ENCODE data around the gene HNF1A. TPM values are rescaled to one million over a fixed set of nuclear protein-coding genes. Genes with fewer than 3 reads are reported as not detected.

Gene HNF1A
- total RNA-seq, 1 experiment from 2014 or later: not detected

- no peak overlapping the region for H2AFZ ChIP-seq (ENCODE audit: low read length)
- no peaks in the 10 kb centered on the region for H3K79me2 ChIP-seq (ENCODE audit: low read length)
- no peak overlapping the region for H3K4me3 ChIP-seq (ENCODE audit: low read length)
- H3K27me3 ChIP-seq (ENCODE audit: low read length): no peaks in the 10 kb centered on the region
- no peak for DNase-seq
- H3K4me1 ChIP-seq (ENCODE audit: low read length): no peaks in the 10 kb centered on the region
- H3K9me2 ChIP-seq (replicated peaks; ENCODE audit: insufficient read depth, low read length): no peaks in the 10 kb centered on the region
- H3K9me3 ChIP-seq (ENCODE audit: low read length): no peaks in the 10 kb centered on the region
- H3K9ac ChIP-seq (ENCODE audit: low read length): no peak overlapping the region
- H3K36me3 ChIP-seq (ENCODE audit: insufficient read depth, low read length): no peaks in the 10 kb centered on the region
- no peak overlapping the region for H3K4me2 ChIP-seq (ENCODE audit: low read depth, low read length, poor library complexity, severe bottlenecking)
- no peaks in the 10 kb centered on the region for H4K20me1 ChIP-seq (ENCODE audit: insufficient read depth, low read depth, low read length)
- no peak overlapping the region for H3K27ac ChIP-seq (ENCODE audit: low read length)
Measured at GRCh38 chr12:120996133-120996746, 17.9 kb downstream of the HNF1A start.

DNA sequence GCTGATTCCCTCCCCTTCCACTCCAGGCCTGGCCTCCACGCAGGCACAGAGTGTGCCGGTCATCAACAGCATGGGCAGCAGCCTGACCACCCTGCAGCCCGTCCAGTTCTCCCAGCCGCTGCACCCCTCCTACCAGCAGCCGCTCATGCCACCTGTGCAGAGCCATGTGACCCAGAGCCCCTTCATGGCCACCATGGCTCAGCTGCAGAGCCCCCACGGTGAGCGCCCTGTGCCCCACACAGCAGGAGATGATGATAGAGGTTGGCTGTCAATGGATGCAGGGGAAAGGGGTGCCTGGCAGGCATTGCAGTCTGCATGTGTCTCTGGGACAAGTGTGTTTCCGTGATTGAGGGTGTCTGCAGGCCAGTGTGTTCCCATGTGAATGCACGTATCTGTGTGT, 19.1 kb downstream of the HNF1A start:
- no peak overlapping the region for H3K9ac ChIP-seq (ENCODE audit: low read length)
- H3K27me3 ChIP-seq (ENCODE audit: low read length): no peaks in the 10 kb centered on the region
- H3K4me1 ChIP-seq (ENCODE audit: low read length): no peaks in the 10 kb centered on the region
- H3K4me3 ChIP-seq (ENCODE audit: low read length): no peak overlapping the region
- no peaks in the 10 kb centered on the region for H3K9me3 ChIP-seq (ENCODE audit: low read length)
- no peak overlapping the region for H2AFZ ChIP-seq (ENCODE audit: low read length)
- no peaks in the 10 kb centered on the region for H3K9me2 ChIP-seq (replicated peaks; ENCODE audit: insufficient read depth, low read length)
- no peak overlapping the region for H3K4me2 ChIP-seq (ENCODE audit: low read depth, low read length, poor library complexity, severe bottlenecking)
- no peaks in the 10 kb centered on the region for H4K20me1 ChIP-seq (ENCODE audit: insufficient read depth, low read depth, low read length)
- H3K27ac ChIP-seq (ENCODE audit: low read length): no peak overlapping the region
- no peaks in the 10 kb centered on the region for H3K36me3 ChIP-seq (ENCODE audit: insufficient read depth, low read length)
- no peaks in the 10 kb centered on the region for H3K79me2 ChIP-seq (ENCODE audit: low read length)
- no peak for DNase-seq

DNA sequence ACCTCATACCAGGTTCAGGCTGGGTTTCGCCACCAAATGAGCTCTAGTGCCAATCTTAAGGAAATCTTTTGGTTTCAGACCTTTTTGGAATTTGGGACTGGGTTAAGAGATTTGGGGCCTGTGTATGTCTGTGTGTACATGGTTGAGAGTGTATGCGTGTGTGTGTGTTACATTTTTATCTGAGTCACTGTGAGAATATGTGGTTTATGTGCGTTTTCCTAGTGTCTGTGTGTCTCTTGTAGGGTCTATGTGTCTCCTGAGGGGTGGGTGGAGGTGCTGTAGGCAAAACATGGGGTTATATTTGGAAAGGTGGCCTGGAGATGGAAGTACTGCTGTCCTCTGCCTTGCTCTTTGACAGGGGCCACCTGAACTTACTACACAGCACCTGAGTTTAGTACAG, 20.1 kb downstream of the HNF1A start:
- H3K4me2 ChIP-seq (ENCODE audit: low read depth, low read length, poor library complexity, severe bottlenecking): no peak overlapping the region
- no peak overlapping the region for H3K9ac ChIP-seq (ENCODE audit: low read length)
- no peaks in the 10 kb centered on the region for H3K9me2 ChIP-seq (replicated peaks; ENCODE audit: insufficient read depth, low read length)
- no peaks in the 10 kb centered on the region for H4K20me1 ChIP-seq (ENCODE audit: insufficient read depth, low read depth, low read length)
- no peaks in the 10 kb centered on the region for H3K9me3 ChIP-seq (ENCODE audit: low read length)
- no peak for DNase-seq
- H3K36me3 ChIP-seq (ENCODE audit: insufficient read depth, low read length): peaks cover 3% of the 10 kb centered on the region; the same call in 1 of the 2 replicates
- H3K27ac ChIP-seq (ENCODE audit: low read length): no peak overlapping the region
- no peaks in the 10 kb centered on the region for H3K79me2 ChIP-seq (ENCODE audit: low read length)
- no peak overlapping the region for H3K4me3 ChIP-seq (ENCODE audit: low read length)
- H3K27me3 ChIP-seq (ENCODE audit: low read length): no peaks in the 10 kb centered on the region
- H2AFZ ChIP-seq (ENCODE audit: low read length): no peak overlapping the region
- no peaks in the 10 kb centered on the region for H3K4me1 ChIP-seq (ENCODE audit: low read length)

DNA sequence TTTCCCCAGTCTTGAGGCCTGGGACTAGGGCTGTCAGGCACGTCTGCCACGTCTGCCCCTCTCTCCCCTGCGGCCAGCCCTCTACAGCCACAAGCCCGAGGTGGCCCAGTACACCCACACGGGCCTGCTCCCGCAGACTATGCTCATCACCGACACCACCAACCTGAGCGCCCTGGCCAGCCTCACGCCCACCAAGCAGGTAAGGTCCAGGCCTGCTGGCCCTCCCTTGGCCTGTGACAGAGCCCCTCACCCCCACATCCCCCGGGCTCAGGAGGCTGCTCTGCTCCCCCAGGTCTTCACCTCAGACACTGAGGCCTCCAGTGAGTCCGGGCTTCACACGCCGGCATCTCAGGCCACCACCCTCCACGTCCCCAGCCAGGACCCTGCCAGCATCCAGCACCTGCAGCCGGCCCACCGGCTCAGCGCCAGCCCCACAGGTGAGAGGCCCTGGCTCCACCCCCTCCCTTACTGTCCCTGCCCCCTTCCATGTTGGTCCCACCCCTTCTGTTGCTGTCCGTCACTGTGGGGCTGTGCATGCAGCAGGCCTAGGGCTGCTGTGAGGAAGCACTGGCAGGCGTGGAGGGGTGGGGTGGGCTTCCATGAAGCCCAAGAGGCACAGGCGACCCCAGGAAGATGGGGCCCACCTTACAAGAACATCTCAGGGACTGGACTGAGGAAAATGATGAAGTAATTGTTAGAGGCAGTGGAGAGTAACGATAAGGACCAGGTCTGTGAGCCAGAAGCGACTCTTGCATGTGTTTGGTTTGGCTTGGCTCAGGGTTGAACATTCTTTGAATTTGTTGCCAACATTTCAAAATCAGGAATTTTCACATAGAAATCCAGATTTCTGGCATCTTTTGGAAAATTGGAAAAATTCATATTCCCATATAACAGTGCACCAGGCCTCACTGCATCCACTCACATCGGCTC, 21.1 kb downstream of the HNF1A start:
- H3K4me3 ChIP-seq (ENCODE audit: low read length): no peak overlapping the region
- H3K9ac ChIP-seq (ENCODE audit: low read length): no peak overlapping the region
- DNase-seq: no peak

GRCh38 chr12:121000530-121000929, 22.2 kb downstream of the HNF1A start:
- H3K9me2 ChIP-seq (replicated peaks; ENCODE audit: insufficient read depth, low read length): no peaks in the 10 kb centered on the region
- no peak overlapping the region for H3K27ac ChIP-seq (ENCODE audit: low read length)
- no peak overlapping the region for H2AFZ ChIP-seq (ENCODE audit: low read length)
- peaks cover 14% of the 10 kb centered on the region; the same call in 1 of the 2 replicates for H3K36me3 ChIP-seq (ENCODE audit: insufficient read depth, low read length)
- no peak for DNase-seq
- H3K4me1 ChIP-seq (ENCODE audit: low read length): no peaks in the 10 kb centered on the region
- H3K4me2 ChIP-seq (ENCODE audit: low read depth, low read length, poor library complexity, severe bottlenecking): no peak overlapping the region
- no peaks in the 10 kb centered on the region for H3K27me3 ChIP-seq (ENCODE audit: low read length)
- no peak overlapping the region for H3K4me3 ChIP-seq (ENCODE audit: low read length)
- H3K9me3 ChIP-seq (ENCODE audit: low read length): no peaks in the 10 kb centered on the region
- no peaks in the 10 kb centered on the region for H3K79me2 ChIP-seq (ENCODE audit: low read length)
- H4K20me1 ChIP-seq (ENCODE audit: insufficient read depth, low read depth, low read length): no peaks in the 10 kb centered on the region
- no peak overlapping the region for H3K9ac ChIP-seq (ENCODE audit: low read length)

More for the DNA sequence above, 21.1 kb downstream of the HNF1A start:
- Histone ChIP-seq H4K20me1 (ENCODE audit: insufficient read depth, low read depth, low read length) (no peaks in the 10 kb centered on the region), H2AFZ (ENCODE audit: low read length) (no peak overlapping the region), H3K4me2 (ENCODE audit: low read depth, low read length, poor library complexity, severe bottlenecking) (no peak overlapping the region), H3K36me3 (ENCODE audit: insufficient read depth, low read length) (peaks cover 11% of the 10 kb centered on the region; the same call in 1 of the 2 replicates), H3K9me3 (ENCODE audit: low read length) (no peaks in the 10 kb centered on the region), H3K4me1 (ENCODE audit: low read length) (no peaks in the 10 kb centered on the region), H3K27me3 (ENCODE audit: low read length) (no peaks in the 10 kb centered on the region), H3K9me2 (replicated peaks; ENCODE audit: insufficient read depth, low read length) (no peaks in the 10 kb centered on the region), H3K27ac (ENCODE audit: low read length) (no peak overlapping the region), H3K79me2 (ENCODE audit: low read length) (no peaks in the 10 kb centered on the region)

- Histone ChIP-seq H3K4me2 (ENCODE audit: low read depth, low read length, poor library complexity, severe bottlenecking) (no peak overlapping the region), H3K9me2 (replicated peaks; ENCODE audit: insufficient read depth, low read length) (no peaks in the 10 kb centered on the region), H3K4me3 (ENCODE audit: low read length) (no peak overlapping the region), H3K27ac (ENCODE audit: low read length) (no peak overlapping the region), H3K4me1 (ENCODE audit: low read length) (no peaks in the 10 kb centered on the region), H4K20me1 (ENCODE audit: insufficient read depth, low read depth, low read length) (no peaks in the 10 kb centered on the region), H3K9me3 (ENCODE audit: low read length) (no peaks in the 10 kb centered on the region), H3K27me3 (ENCODE audit: low read length) (no peaks in the 10 kb centered on the region), H3K79me2 (ENCODE audit: low read length) (no peaks in the 10 kb centered on the region), H3K9ac (ENCODE audit: low read length) (no peak overlapping the region), H2AFZ (ENCODE audit: low read length) (no peak overlapping the region), H3K36me3 (ENCODE audit: insufficient read depth, low read length) (peaks cover 14% of the 10 kb centered on the region; the same call in 1 of the 2 replicates)
- no peak for DNase-seq
Measured at GRCh38 chr12:121001060-121001459, 22.7 kb downstream of the HNF1A start.

DNA sequence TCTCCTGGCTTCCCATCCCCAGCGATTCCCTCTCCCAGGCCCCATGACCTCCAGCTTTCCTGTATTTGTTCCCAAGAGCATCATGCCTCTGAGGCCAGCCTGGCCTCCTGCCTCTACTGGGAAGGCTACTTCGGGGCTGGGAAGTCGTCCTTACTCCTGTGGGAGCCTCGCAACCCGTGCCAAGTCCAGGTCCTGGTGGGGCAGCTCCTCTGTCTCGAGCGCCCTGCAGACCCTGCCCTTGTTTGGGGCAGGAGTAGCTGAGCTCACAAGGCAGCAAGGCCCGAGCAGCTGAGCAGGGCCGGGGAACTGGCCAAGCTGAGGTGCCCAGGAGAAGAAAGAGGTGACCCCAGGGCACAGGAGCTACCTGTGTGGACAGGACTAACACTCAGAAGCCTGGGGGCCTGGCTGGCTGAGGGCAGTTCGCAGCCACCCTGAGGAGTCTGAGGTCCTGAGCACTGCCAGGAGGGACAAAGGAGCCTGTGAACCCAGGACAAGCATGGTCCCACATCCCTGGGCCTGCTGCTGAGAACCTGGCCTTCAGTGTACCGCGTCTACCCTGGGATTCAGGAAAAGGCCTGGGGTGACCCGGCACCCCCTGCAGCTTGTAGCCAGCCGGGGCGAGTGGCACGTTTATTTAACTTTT, 23.6 kb downstream of the HNF1A start:
- Histone ChIP-seq H3K36me3 (ENCODE audit: insufficient read depth, low read length) (peaks cover 14% of the 10 kb centered on the region; the same call in 1 of the 2 replicates), H4K20me1 (ENCODE audit: insufficient read depth, low read depth, low read length) (no peaks in the 10 kb centered on the region), H3K9me3 (ENCODE audit: low read length) (no peaks in the 10 kb centered on the region), H3K9me2 (replicated peaks; ENCODE audit: insufficient read depth, low read length) (no peaks in the 10 kb centered on the region), H3K79me2 (ENCODE audit: low read length) (no peaks in the 10 kb centered on the region), H3K27me3 (ENCODE audit: low read length) (no peaks in the 10 kb centered on the region), H3K4me3 (ENCODE audit: low read length) (no peak overlapping the region), H3K4me1 (ENCODE audit: low read length) (no peaks in the 10 kb centered on the region), H3K4me2 (ENCODE audit: low read depth, low read length, poor library complexity, severe bottlenecking) (no peak overlapping the region), H2AFZ (ENCODE audit: low read length) (no peak overlapping the region), H3K27ac (ENCODE audit: low read length) (no peak overlapping the region), H3K9ac (ENCODE audit: low read length) (no peak overlapping the region)
- DNase-seq: no peak

DNA sequence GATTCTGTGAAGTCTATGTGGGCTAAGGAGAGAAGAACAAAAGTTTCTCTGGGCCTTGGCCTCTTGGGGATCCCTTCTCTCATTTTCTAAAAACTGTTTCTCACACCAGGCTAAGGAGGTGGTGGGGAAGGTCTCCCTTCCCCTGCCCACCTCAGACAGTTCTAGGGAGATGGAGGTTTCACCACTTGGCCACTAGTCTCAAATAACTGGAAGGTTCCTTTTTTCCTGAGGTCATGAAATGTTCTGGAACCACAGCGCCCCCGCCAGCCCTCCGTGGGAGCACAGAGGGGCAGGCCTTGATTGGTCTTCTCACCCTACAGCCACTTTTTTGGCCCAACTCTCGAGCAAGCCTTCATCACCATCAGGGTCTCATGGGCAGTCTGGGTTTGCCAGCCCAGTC, 25.3 kb downstream of the HNF1A start:
- H3K36me3 ChIP-seq (ENCODE audit: insufficient read depth, low read length): peaks cover 15% of the 10 kb centered on the region; the same call in 1 of the 2 replicates

More for the DNA sequence above, 25.3 kb downstream of the HNF1A start:
- no peaks in the 10 kb centered on the region for H3K9me2 ChIP-seq (replicated peaks; ENCODE audit: insufficient read depth, low read length)
- no peak overlapping the region for H3K27ac ChIP-seq (ENCODE audit: low read length)
- H3K9ac ChIP-seq (ENCODE audit: low read length): no peak overlapping the region
- H3K9me3 ChIP-seq (ENCODE audit: low read length): no peaks in the 10 kb centered on the region
- H3K27me3 ChIP-seq (ENCODE audit: low read length): no peaks in the 10 kb centered on the region
- no peaks in the 10 kb centered on the region for H3K4me1 ChIP-seq (ENCODE audit: low read length)
- no peak for DNase-seq
- no peak overlapping the region for H3K4me3 ChIP-seq (ENCODE audit: low read length)
- H3K79me2 ChIP-seq (ENCODE audit: low read length): no peaks in the 10 kb centered on the region
- no peak overlapping the region for H3K4me2 ChIP-seq (ENCODE audit: low read depth, low read length, poor library complexity, severe bottlenecking)
- H4K20me1 ChIP-seq (ENCODE audit: insufficient read depth, low read depth, low read length): no peaks in the 10 kb centered on the region
- H2AFZ ChIP-seq (ENCODE audit: low read length): no peak overlapping the region

Data from Karpas-422 (cell line).